GM12878 (cell line): Measurements from ENCODE around the gene SRSF3. TPM values are rescaled to one million over a fixed set of nuclear protein-coding genes. Genes with fewer than 3 reads are reported as not detected.

Source experiments
- BACH1 ChIP-seq: fragments of 450-650 bp; IDR thresholded peaks from 2 replicates; pipeline ENCODE4 v1.6.1; 2017; ENCODE audit warnings: mild to moderate bottlenecking, borderline replicate concordance
- BCLAF1 ChIP-seq: fragments of 450-650 bp; IDR thresholded peaks from 2 replicates; pipeline ENCODE4 v1.6.1; 2017; ENCODE audit warnings: antibody characterized with exemption, mild to moderate bottlenecking, moderate library complexity
- IRF5 ChIP-seq: fragments of 450-650 bp; IDR thresholded peaks from 2 replicates; pipeline ENCODE4 v1.6.1; 2017; ENCODE audit warnings: borderline replicate concordance
- JUND ChIP-seq: IDR thresholded peaks from 2 replicates; pipeline ENCODE4 v1.6.1; 2012; ENCODE audit warnings: low read depth, mild to moderate bottlenecking, low read length, improper control_type of control experiment, moderate library complexity
- NFYA ChIP-seq: IDR thresholded peaks from 2 replicates; pipeline ENCODE4 v1.6.1; 2011; ENCODE audit warnings: low read depth, mild to moderate bottlenecking, low read length, improper control_type of control experiment, borderline replicate concordance
- PRDM15 ChIP-seq: fragments of 450-650 bp; formaldehyde crosslinking; IDR thresholded peaks from 2 replicates; pipeline ENCODE4 v1.4.0; 2020; ENCODE audit warnings: mild to moderate bottlenecking, moderate library complexity
- RELA ChIP-seq: fragments of 450-650 bp; IDR thresholded peaks from 2 replicates; pipeline ENCODE4 v1.8.0; 2014; ENCODE audit warnings: borderline replicate concordance; ENCODE audit not compliant: partially characterized antibody
- REST ChIP-seq: IDR thresholded peaks from 2 replicates; pipeline ENCODE4 v1.6.1; 2012; ENCODE audit warnings: mild to moderate bottlenecking, low read depth, low read length
- SPI1 ChIP-seq: IDR thresholded peaks from 2 replicates; pipeline ENCODE4 v1.6.1; 2011; ENCODE audit warnings: low read depth, mild to moderate bottlenecking, low read length, moderate library complexity, borderline replicate concordance; ENCODE audit not compliant: insufficient read depth
- ZBTB4 ChIP-seq: fragments of 450-650 bp; formaldehyde crosslinking; IDR thresholded peaks from 2 replicates; pipeline ENCODE4 v1.4.0; 2022; ENCODE audit warnings: mild to moderate bottlenecking, moderate library complexity
- polyA plus RNA-seq, 11 experiments: library from polyadenylated mRNA; depleted of rRNA in 4 of 11; unstranded in 6 of 11; stranded (reverse) in 5 of 11; fragments of >200 nt; fragmentation: Nextera tagmentation in 4 of 11; fragmentation: Illumina TruSeq in 1 of 11; extraction: Ambion mirVana in 4 of 11; extraction: Trizol in 1 of 11; gene quantifications; 1 replicate in 1 of 11; 2 replicates in 10 of 11; pipeline versions ENCODE4 v1.2.1 to v1.2.3, GENCODE V29; 2011 to 2016; ENCODE audit warnings: inconsistent platforms in 2 of 11, missing spikeins in 2 of 11, low read depth in 1 of 11
- total RNA-seq, 4 experiments: library from RNA; depleted of rRNA in 3 of 4; stranded (reverse); fragments of >200 nt in 3 of 4; fragmentation: Illumina TruSeq in 1 of 4; extraction: Trizol in 1 of 4; gene quantifications; 2 replicates each; pipeline versions ENCODE4 v1.2.1 to v1.2.3, GENCODE V29; 2013 to 2021

SRSF3 gene
- total and polyA plus RNA-seq, 10 of the 15 experiments (the other 5 are each of a cell fraction or from before 2014, with no cell fraction given): 195 to 1,377 (median 493) TPM

- TF ChIP-seq IRF5 (no peak), NFYA (no peak), PRDM15 (CRISPR knock-in tag) (no peak), RELA (no peak), BACH1 (no peak), BCLAF1 (no peak), JUND (no peak), SPI1 (no peak), ZBTB4 (CRISPR knock-in tag) (no peak), REST (no peak)
These were observed 29.6 kb downstream of the SRSF3 start (continued) for GRCh38 chr6:36623547-36624459.
